Right renal pelvis (tissue), 4 donors: Measurements from ENCODE around the gene DBH. TPM values are rescaled to one million over a fixed set of nuclear protein-coding genes. Genes with fewer than 3 reads are reported as not detected.

ENCODE experiments used
- DNase-seq, 4 donors: peaks; one replicate each; pipeline ENCODE4 v3.0.0-alpha.2; 2013; ENCODE audit warnings: low read depth in 4 of 4, low spot score in 3 of 4, missing footprints in 1 of 4
- polyA plus RNA-seq, 4 donors: library from polyadenylated mRNA; unstranded; fragments of 120-200 nt; gene quantifications; one replicate each; pipeline ENCODE4 v1.2.1, GENCODE V29; 2013; ENCODE audit not compliant: insufficient read length in 4 of 4

Gene DBH
- polyA plus RNA-seq, 4 donors, result 0.60 to 3.1 (median 0.81) TPM

DNA sequence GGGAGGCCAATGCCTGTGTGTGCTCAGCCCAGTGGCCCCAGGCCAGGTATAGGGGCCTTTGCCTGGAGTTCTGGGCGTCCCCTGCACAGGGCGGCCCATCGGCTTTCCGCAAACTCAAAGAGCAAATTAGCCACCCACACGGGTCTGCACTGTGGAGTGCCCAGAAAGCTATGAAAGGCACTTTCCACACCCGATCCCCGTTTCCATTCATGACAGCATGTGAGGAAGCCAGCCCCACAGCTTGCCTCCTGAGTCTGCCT lies 5.2 kb downstream of the DBH start:
- no peak for DNase-seq

DNA sequence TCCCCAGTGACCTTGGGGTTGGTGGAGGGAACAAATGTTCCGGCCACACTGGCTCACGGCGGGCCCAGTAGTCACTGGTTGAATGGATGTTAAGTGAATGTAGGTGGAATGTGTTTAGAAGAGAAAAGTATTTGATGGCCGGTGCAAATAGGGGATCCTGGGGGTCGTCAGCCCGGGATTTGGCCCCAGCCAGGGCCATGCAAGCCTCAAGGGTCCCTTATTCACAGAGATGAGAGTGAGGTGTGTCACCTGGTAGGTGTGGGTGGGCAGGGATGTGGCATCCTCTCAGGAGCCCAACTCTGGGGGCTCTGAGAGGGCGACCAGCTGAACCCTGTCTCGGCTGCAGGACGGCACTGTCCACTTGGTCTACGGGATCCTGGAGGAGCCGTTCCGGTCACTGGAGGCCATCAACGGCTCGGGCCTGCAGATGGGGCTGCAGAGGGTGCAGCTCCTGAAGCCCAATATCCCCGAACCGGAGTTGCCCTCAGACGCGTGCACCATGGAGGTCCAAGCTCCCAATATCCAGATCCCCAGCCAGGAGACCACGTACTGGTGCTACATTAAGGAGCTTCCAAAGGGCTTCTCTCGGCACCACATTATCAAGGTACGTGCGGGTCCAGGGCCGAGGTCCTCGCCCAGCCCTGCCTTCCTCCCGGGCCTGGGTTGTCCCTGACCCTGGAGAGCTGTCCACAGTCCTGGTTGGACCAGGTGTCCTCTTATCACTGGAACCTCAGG lies 5.9 kb downstream of the DBH start:
- no peak for DNase-seq

- DNase-seq, result no peak
Measured at GRCh38 chr9:133642708-133643361, 6.7 kb downstream of the DBH start.

DNA sequence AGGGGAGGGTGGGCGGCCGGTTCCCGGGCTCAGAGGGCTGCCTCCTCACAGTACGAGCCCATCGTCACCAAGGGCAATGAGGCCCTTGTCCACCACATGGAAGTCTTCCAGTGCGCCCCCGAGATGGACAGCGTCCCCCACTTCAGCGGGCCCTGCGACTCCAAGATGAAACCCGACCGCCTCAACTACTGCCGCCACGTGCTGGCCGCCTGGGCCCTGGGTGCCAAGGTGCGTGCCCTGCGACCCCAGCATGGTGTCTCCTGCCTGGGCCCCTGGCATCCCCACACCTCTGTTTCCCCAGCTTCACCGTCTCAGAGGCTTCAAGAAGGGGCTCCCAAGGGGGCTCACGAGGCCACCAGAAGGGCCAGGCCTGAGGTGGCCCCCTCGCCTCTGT lies 7.2 kb downstream of the DBH start:
- DNase-seq, result no peak

GRCh38 chr9:133643978-133644760 lies 8.0 kb downstream of the DBH start:
- no peak for DNase-seq

- DNase-seq, result no peak
Measured at GRCh38 chr9:133645021-133645765, 9.0 kb downstream of the DBH start.

DNA sequence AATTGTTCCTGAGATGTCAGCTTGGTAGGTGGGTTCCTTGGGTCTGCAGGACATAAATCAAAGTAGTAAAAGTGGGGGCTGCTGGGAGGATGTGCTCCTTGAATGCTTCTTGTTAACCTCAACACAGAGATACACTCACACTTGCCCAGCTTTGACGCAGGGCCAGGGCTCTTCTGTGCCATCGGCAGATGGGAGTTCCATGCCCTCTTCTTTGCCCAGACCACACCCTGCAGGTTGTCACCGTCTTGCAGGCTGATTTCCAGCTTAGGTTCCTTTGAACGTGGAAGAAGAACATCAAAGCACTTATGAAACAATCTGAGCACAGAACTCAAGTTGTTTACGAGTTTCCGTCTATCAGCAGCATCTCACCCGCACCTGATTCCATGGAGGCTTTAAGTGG lies 11.0 kb downstream of the DBH start:
- DNase-seq, result no peak

- DNase-seq, result no peak
Measured at GRCh38 chr9:133647765-133648469, 11.8 kb downstream of the DBH start.

DNA sequence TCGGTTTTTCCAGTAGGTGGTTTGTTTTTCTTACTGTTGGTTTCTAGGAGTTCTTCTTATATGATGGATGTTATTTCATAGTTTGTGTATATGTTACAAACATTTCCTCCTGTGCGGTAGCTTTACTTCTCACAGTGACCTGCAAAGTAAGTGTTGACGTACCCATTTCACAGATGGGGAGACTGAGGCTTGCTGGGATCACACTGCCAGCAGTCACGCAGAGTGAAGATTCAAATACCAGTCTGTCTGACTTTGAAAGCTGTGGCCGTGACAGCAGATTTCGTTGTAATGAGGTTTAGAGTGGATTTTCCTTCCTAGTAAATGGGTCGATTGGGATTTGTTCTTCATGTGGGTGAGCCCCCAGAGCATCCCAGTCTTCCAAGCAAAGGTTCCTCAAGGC lies 13.0 kb downstream of the DBH start:
- no peak for DNase-seq

DNA sequence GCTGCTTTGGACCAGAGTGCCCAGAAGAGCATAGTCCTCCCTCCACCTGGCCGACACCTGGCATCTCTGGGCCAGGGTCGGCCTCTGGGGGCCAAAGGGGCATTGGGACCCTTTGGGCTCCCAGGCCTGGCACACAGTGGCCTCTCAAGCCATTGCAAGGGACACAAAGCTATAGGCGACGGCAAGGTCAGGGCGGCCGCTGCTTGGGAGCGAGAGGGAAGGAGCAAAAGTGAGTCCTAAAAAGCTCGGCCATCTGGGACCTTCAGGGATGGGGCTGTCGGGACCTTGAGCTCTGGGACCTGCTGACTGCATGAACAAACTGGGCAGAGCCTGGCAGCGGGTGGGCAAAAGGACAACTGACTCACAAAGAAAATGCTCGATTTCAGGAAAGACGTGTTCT lies 13.9 kb downstream of the DBH start:
- DNase-seq, result no peak

GRCh38 chr9:133653638-133654037 lies 17.5 kb downstream of the DBH start:
- DNase-seq, result no peak

DNA sequence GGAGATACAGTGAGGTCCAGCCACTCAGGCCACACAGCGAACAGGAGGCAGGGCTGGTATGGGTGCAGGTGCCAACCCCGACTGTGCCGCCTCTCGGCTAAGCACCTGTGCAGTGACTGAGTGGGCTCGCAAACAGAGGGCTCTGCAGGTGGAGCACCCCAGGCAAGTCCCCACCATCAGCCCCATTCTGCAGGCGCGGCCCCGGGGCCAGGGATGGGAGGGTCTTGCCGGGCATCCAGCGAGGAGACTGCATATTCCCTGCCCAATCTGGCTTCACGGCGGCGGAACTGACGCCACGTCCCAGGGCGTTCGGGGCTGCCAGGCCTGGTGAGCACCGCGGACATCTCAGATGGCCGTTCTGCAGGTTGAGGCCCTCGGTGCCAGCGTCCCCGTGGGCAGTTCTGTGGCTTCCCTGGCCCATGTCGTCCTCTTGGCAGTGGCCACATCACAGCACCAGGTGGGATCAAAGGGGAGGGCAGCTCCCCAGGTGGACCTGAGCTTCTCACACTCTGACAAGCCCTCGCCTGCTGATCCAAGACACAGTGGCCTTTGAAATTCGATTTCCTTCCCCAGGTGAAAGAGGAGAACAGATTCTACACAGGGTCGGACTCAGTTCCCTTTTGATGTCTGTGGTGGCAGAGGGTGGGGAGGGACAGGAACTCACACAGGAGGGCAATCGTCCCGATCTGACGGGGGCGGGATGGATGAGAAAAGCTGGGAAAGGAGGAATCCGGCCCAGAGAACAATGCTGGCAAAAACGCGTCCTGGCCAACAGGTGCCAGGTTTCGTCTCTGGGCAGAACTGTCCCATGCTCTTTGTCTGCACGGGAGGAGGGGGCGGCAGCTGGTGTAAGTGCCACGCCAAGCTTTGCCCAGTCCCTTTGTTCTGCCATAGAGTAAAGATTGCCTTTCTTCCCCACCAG lies 18.8 kb downstream of the DBH start:
- DNase-seq, result no peak

- DNase-seq, result no peak
Measured at GRCh38 chr9:133655701-133656100, 19.5 kb downstream of the DBH start.

GRCh38 chr9:133656211-133657119 lies 20.3 kb downstream of the DBH start:
- no peak for DNase-seq

GRCh38 chr9:133657120-133657661 lies 21.0 kb downstream of the DBH start:
- DNase-seq, result no peak

GRCh38 chr9:133658442-133659431 lies 22.6 kb downstream of the DBH start:
- no peak for DNase-seq

DNA sequence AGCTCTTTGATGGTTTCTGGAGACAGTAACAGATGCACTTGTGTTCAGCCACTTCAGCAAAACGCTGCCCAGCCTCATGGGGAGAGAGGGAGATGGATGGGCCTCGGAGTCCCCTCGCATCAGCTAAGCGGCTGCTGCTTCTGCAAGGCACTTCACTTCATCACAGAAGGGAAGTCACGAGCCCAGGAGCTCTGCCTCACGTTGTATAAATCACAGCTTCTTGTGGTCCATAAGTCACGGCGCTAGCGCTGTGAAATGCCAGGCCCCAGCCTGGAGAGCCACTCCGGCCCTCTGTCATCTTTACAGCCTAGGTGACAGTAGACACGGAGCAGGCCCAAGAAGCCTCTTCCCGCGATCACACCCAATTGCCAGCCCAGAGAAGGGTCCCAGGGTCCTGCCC lies 23.4 kb downstream of the DBH start:
- no peak for DNase-seq
